Panc1 (cell line): ENCODE measurements around the gene ZBTB48. TPM values are rescaled to one million over a fixed set of nuclear protein-coding genes. Genes with fewer than 3 reads are reported as not detected.

ENCODE experiments used
- ATAC-seq: fragments of 200-7000 bp; cut with Tn5 transposase; 2 replicates; pipeline ENCODE4 v1.9.1; 2020; ENCODE audit warnings: mild to moderate bottlenecking, moderate library complexity
- BruUV-seq: library from RNA; stranded (reverse); fragments of 400-500 nt; replicated peaks from 2 replicates; lab custom pipeline; 2021; lab: Mats Ljungman, UMichigan
- CTCF ChIA-PET: fragments of 300-600 bp; sonication (Branson Sonifier 250); formaldehyde crosslinking; loops from one replicate; lab custom pipeline; 2022; ENCODE audit warnings: antibody characterized with exemption; lab: Charles Lee
- POLR2A ChIA-PET: fragments of 300-600 bp; sonication (Branson Sonifier 250); formaldehyde crosslinking; loops from one replicate; lab custom pipeline; 2022; ENCODE audit warnings: antibody characterized with exemption; lab: Charles Lee
- DNase-seq: peaks from one replicate; pipeline ENCODE4 v3.0.0-alpha.2; 2010; ENCODE audit warnings: low read depth, low spot score
- H3K27ac ChIP-seq: 2 replicates; pipeline ENCODE4 v1.5.1; 2011; ENCODE audit warnings: mild to moderate bottlenecking, low read length, inconsistent platforms
- H3K27me3 ChIP-seq: fragments of 200-500 bp; sonication (Bioruptor generic); 2 replicates; pipeline ENCODE4 v1.6.0; 2014; ENCODE audit warnings: low read length, inconsistent platforms; ENCODE audit not compliant: control insufficient read depth, insufficient read depth
- H3K36me3 ChIP-seq: fragments of 200-500 bp; sonication (Bioruptor generic); 2 replicates; pipeline ENCODE4 v1.5.1; 2014; ENCODE audit warnings: inconsistent platforms, mild to moderate bottlenecking, low read length, moderate library complexity; ENCODE audit not compliant: control insufficient read depth, insufficient read depth
- H3K4me1 ChIP-seq: 2 replicates; pipeline ENCODE4 v1.5.1; 2011; ENCODE audit warnings: inconsistent platforms, mild to moderate bottlenecking, low read length, moderate library complexity; ENCODE audit not compliant: control insufficient read depth, insufficient read depth
- H3K4me3 ChIP-seq, 2 experiments: 2 replicates each; pipeline ENCODE4 v1.5.1; 2011 to 2012; ENCODE audit warnings: low read depth in 2 of 2, low read length in 2 of 2, mild to moderate bottlenecking in 2 of 2, inconsistent platforms in 1 of 2, moderate library complexity in 1 of 2
- H3K9me3 ChIP-seq: fragments of 200-500 bp; sonication (Bioruptor generic); 2 replicates; pipeline ENCODE4 v1.5.1; 2014; ENCODE audit warnings: low read depth, mild to moderate bottlenecking, inconsistent platforms, low read length, moderate library complexity; ENCODE audit not compliant: control insufficient read depth, insufficient read depth
- CTCF ChIP-seq: fragments of 450-650 bp; IDR thresholded peaks from 2 replicates; pipeline ENCODE4 v1.5.1; 2017; ENCODE audit warnings: mild to moderate bottlenecking
- POLR2AphosphoS5 ChIP-seq: IDR thresholded peaks from 2 replicates; pipeline ENCODE4 v1.6.1; 2012; ENCODE audit warnings: mild to moderate bottlenecking, low read depth, low read length, moderate library complexity
- REST ChIP-seq, 2 experiments: IDR thresholded peaks; 2 replicates each; pipeline ENCODE4 v1.6.1; 2011 to 2012; ENCODE audit warnings: low read depth in 2 of 2, control low read depth in 1 of 2, low read length in 1 of 2, mild to moderate bottlenecking in 1 of 2, moderate library complexity in 1 of 2; ENCODE audit not compliant: insufficient read depth in 1 of 2
- SIN3A ChIP-seq: IDR thresholded peaks from 2 replicates; pipeline ENCODE4 v1.6.1; 2012; ENCODE audit warnings: low read depth, mild to moderate bottlenecking, low read length, moderate library complexity, borderline replicate concordance; ENCODE audit not compliant: insufficient read depth
- TCF7L2 ChIP-seq: IDR thresholded peaks from 2 replicates; pipeline ENCODE4 v1.6.1; 2011; ENCODE audit warnings: mild to moderate bottlenecking, low read depth, low read length, inconsistent platforms
- in situ Hi-C: cut with HindIII; loops from 2 replicates; pipeline ENCODE4 v1.10.0; 2016; ENCODE audit warnings: low sequenced_read_pairs, low pct_unique_long_range_greater_than_20kb
- intact Hi-C: fragments of 100-400 bp; cut with micrococcal nuclease; formaldehyde crosslinking; loops from one replicate; pipeline ENCODE4 v1.10.0; 2022; ENCODE audit not compliant: unreplicated experiment
- total RNA-seq: library from RNA; stranded (reverse); gene quantifications from one replicate; pipeline ENCODE4 v1.2.1, GENCODE V29; 2021; ENCODE audit not compliant: unreplicated experiment

ZBTB48 gene
- total RNA-seq, 1 experiment from 2014 or later: 40.7 TPM

- H3K27ac ChIP-seq: no peak overlapping the region
- ChIA-PET CTCF (no interaction called here), POLR2A (no interaction called here)
- H3K36me3 ChIP-seq: peaks cover 17% of the 10 kb centered on the region
- no peak for ATAC-seq
- intact Hi-C loops: no loop called here
- no peak for TF ChIP-seq SIN3A
- no peak for TF ChIP-seq CTCF
- no peak for TF ChIP-seq REST (IDR thresholded peaks at IDR 0.05; ENCODE audit: insufficient read depth in 1 of 2, low read depth in 2 of 2, low read length in 1 of 2)
- TF ChIP-seq POLR2AphosphoS5: no peak
- TF ChIP-seq TCF7L2: no peak
- H3K9me3 ChIP-seq: no peaks in the 10 kb centered on the region
- no peaks in the 10 kb centered on the region for H3K27me3 ChIP-seq
- no peaks in the 10 kb centered on the region for H3K4me1 ChIP-seq
- no peak overlapping the region for H3K4me3 ChIP-seq
- in situ Hi-C loops: no loop called here
- no TSS peak for BruUV-seq
- DNase-seq: no peak
Observed at GRCh38 chr1:6531996-6532395, 47.8 kb upstream of the ZBTB48 start.

- no peak for ATAC-seq
- in situ Hi-C loops: no loop called here
- POLR2A ChIA-PET: interaction anchor here (0.6 kb wide), 1 partner anchor 10 kb away, joined by 4 read pairs; no protein-coding TSS in a partner anchor
Observed at GRCh38 chr1:6534248-6534822, 45.5 kb upstream of the ZBTB48 start.

More at GRCh38 chr1:6534248-6534822, 45.5 kb upstream of the ZBTB48 start:
- H3K27ac ChIP-seq: no peak overlapping the region
- no peaks in the 10 kb centered on the region for H3K4me1 ChIP-seq
- DNase-seq: no peak
- no peak for TF ChIP-seq SIN3A
- TF ChIP-seq POLR2AphosphoS5: no peak
- TF ChIP-seq TCF7L2: no peak
- TF ChIP-seq REST (IDR thresholded peaks at IDR 0.05; ENCODE audit: insufficient read depth in 1 of 2, low read depth in 2 of 2, low read length in 1 of 2): no peak
- TF ChIP-seq CTCF: no peak
- no peaks in the 10 kb centered on the region for H3K9me3 ChIP-seq
- CTCF ChIA-PET: no interaction called here
- intact Hi-C loops: no loop called here
- no peaks in the 10 kb centered on the region for H3K27me3 ChIP-seq
- no peak overlapping the region for H3K4me3 ChIP-seq
- H3K36me3 ChIP-seq: peaks cover 15% of the 10 kb centered on the region
- BruUV-seq: no TSS peak
